Calu3 (cell line): ENCODE measurements around the gene RGS5. TPM values are rescaled to one million over a fixed set of nuclear protein-coding genes. Genes with fewer than 3 reads are reported as not detected.

Experiments
- BruUV-seq: library from RNA; stranded (reverse); fragments of 400-500 nt; replicated peaks from 2 replicates; lab custom pipeline; 2021; lab: Mats Ljungman, UMichigan
- CTCF ChIA-PET: fragments of 300-600 bp; sonication (Branson Sonifier 250); formaldehyde crosslinking; loops from one replicate; lab custom pipeline; 2022; ENCODE audit warnings: antibody characterized with exemption; lab: Charles Lee
- DNase-seq: peaks from one replicate; pipeline ENCODE4 v3.0.0; 2022
- H3K27ac Mint-ChIP-seq: one replicate; pipeline ENCODE4 v1.8.0; 2022; ENCODE audit warnings: mixed read lengths; ENCODE audit not compliant: unreplicated experiment
- H3K27me3 Mint-ChIP-seq: one replicate; pipeline ENCODE4 v1.8.0; 2022; ENCODE audit warnings: mixed read lengths; ENCODE audit not compliant: unreplicated experiment
- H3K36me3 Mint-ChIP-seq: one replicate; pipeline ENCODE4 v1.8.0; 2022; ENCODE audit warnings: mild to moderate bottlenecking, moderate library complexity, mixed read lengths; ENCODE audit not compliant: insufficient read depth, unreplicated experiment
- H3K4me1 Mint-ChIP-seq: one replicate; pipeline ENCODE4 v1.8.0; 2022; ENCODE audit warnings: mild to moderate bottlenecking, low read depth, mixed read lengths; ENCODE audit not compliant: unreplicated experiment
- H3K4me3 Mint-ChIP-seq: one replicate; pipeline ENCODE4 v1.8.0; 2022; ENCODE audit warnings: mild to moderate bottlenecking, low read depth, moderate library complexity, mixed read lengths; ENCODE audit not compliant: unreplicated experiment
- H3K9me3 Mint-ChIP-seq: one replicate; pipeline ENCODE4 v1.8.0; 2022; ENCODE audit warnings: low read depth, mixed read lengths; ENCODE audit not compliant: unreplicated experiment
- CTCF ChIP-seq: fragments of 200-600 bp; IDR thresholded peaks from one replicate; pipeline ENCODE4 v1.8.0; 2022; ENCODE audit warnings: antibody characterized with exemption; ENCODE audit not compliant: unreplicated experiment
- intact Hi-C: fragments of 100-400 bp; cut with micrococcal nuclease; formaldehyde crosslinking; loops from one replicate; pipeline ENCODE4 v1.10.0; 2022; ENCODE audit not compliant: unreplicated experiment
- total RNA-seq: library from RNA; stranded (reverse); gene quantifications from 2 replicates; pipeline ENCODE4 v1.2.3, GENCODE V29; 2022

Gene RGS5
- total RNA-seq, 1 experiment from 2014 or later, result 1.9 TPM

GRCh38 chr1:163148911-163149310 lies 53.8 kb downstream of the RGS5 start:
- H3K9me3 Mint-ChIP-seq, result no peaks in the 10 kb centered on the region
- intact Hi-C loops, result no loop called here
- DNase-seq, result no peak
- BruUV-seq, result no TSS peak
- H3K4me1 Mint-ChIP-seq, result no peaks in the 10 kb centered on the region
- no peak overlapping the region for H3K4me3 Mint-ChIP-seq
- H3K27me3 Mint-ChIP-seq, result no peaks in the 10 kb centered on the region
- H3K27ac Mint-ChIP-seq, result no peak overlapping the region
- TF ChIP-seq CTCF, result no peak
- no peaks in the 10 kb centered on the region for H3K36me3 Mint-ChIP-seq
- CTCF ChIA-PET, result no interaction called here

- Mint-ChIP-seq H3K27ac (no peak overlapping the region), H3K9me3 (no peaks in the 10 kb centered on the region), H3K27me3 (no peaks in the 10 kb centered on the region), H3K4me1 (no peaks in the 10 kb centered on the region), H3K4me3 (no peak overlapping the region), H3K36me3 (no peaks in the 10 kb centered on the region)
- BruUV-seq, result no TSS peak
- no peak for TF ChIP-seq CTCF
- CTCF ChIA-PET, result no interaction called here
- DNase-seq, result no peak
- intact Hi-C loops, result no loop called here
These were observed 55.7 kb downstream of the RGS5 start for GRCh38 chr1:163147019-163147418.

GRCh38 chr1:163145435-163145834 lies 57.3 kb downstream of the RGS5 start:
- DNase-seq, result no peak
- H3K36me3 Mint-ChIP-seq, result no peaks in the 10 kb centered on the region
- intact Hi-C loops, result no loop called here
- H3K9me3 Mint-ChIP-seq, result no peaks in the 10 kb centered on the region
- BruUV-seq, result no TSS peak
- no peak overlapping the region for H3K4me3 Mint-ChIP-seq
- no peaks in the 10 kb centered on the region for H3K27me3 Mint-ChIP-seq
- TF ChIP-seq CTCF, result no peak
- H3K27ac Mint-ChIP-seq, result no peak overlapping the region
- CTCF ChIA-PET, result no interaction called here
- no peaks in the 10 kb centered on the region for H3K4me1 Mint-ChIP-seq

- H3K27ac Mint-ChIP-seq, result no peak overlapping the region
- no peaks in the 10 kb centered on the region for H3K27me3 Mint-ChIP-seq
- no peak overlapping the region for H3K4me3 Mint-ChIP-seq
- CTCF ChIA-PET, result no interaction called here
- no peaks in the 10 kb centered on the region for H3K4me1 Mint-ChIP-seq
- TF ChIP-seq CTCF, result no peak
- no TSS peak for BruUV-seq
- no peaks in the 10 kb centered on the region for H3K36me3 Mint-ChIP-seq
- no peak for DNase-seq
- intact Hi-C loops, result no loop called here
- no peaks in the 10 kb centered on the region for H3K9me3 Mint-ChIP-seq
These were observed 58.3 kb downstream of the RGS5 start for GRCh38 chr1:163144418-163144817.
